Smooth muscle cell (in vitro differentiated cells): ENCODE results near the gene ZHX3. TPM values are rescaled to one million over a fixed set of nuclear protein-coding genes. Genes with fewer than 3 reads are reported as not detected.

Experiments
- DNase-seq: peaks from one replicate; lab custom pipeline; 2025; ENCODE audit not compliant: unreplicated experiment; lab: John Stamatoyannopoulos, UW
- H2AFZ ChIP-seq: fragments of 200-600 bp; sonication (generic); 2 replicates; pipeline ENCODE4 v1.6.0; 2016; ENCODE audit warnings: antibody characterized with exemption, low read depth, mild to moderate bottlenecking
- H3F3A ChIP-seq: fragments of 200-600 bp; sonication (generic); 2 replicates; pipeline ENCODE4 v1.6.0; 2017; ENCODE audit warnings: antibody characterized with exemption, low read depth
- H3K27ac ChIP-seq: fragments of 200-600 bp; sonication (generic); 2 replicates; pipeline ENCODE4 v1.5.1; 2016; ENCODE audit warnings: low read depth, mild to moderate bottlenecking
- H3K27me3 ChIP-seq: fragments of 200-600 bp; sonication (generic); 2 replicates; pipeline ENCODE4 v1.6.1; 2016; ENCODE audit warnings: low read depth, mild to moderate bottlenecking
- H3K36me3 ChIP-seq: fragments of 200-600 bp; sonication (generic); 2 replicates; pipeline ENCODE4 v1.5.1; 2016; ENCODE audit warnings: low read depth
- H3K4me1 ChIP-seq: fragments of 200-600 bp; sonication (generic); 2 replicates; pipeline ENCODE4 v1.5.1; 2016; ENCODE audit warnings: low read depth
- H3K4me2 ChIP-seq: fragments of 200-600 bp; sonication (generic); 2 replicates; pipeline ENCODE4 v1.6.0; 2016; ENCODE audit warnings: mild to moderate bottlenecking
- H3K4me3 ChIP-seq: fragments of 200-600 bp; sonication (generic); 2 replicates; pipeline ENCODE4 v1.5.1; 2016; ENCODE audit warnings: mild to moderate bottlenecking
- H3K79me2 ChIP-seq: fragments of 200-600 bp; sonication (generic); 2 replicates; pipeline ENCODE4 v1.6.0; 2016; ENCODE audit warnings: low read depth, mild to moderate bottlenecking
- H3K9ac ChIP-seq: fragments of 200-600 bp; sonication (generic); 2 replicates; pipeline ENCODE4 v1.6.0; 2016; ENCODE audit warnings: low read depth
- H3K9me3 ChIP-seq: fragments of 200-600 bp; sonication (generic); replicated peaks from 2 replicates; pipeline ENCODE4 v1.5.1; 2016; ENCODE audit warnings: low read depth
- H4K20me1 ChIP-seq: fragments of 200-600 bp; sonication (generic); 2 replicates; pipeline ENCODE4 v1.6.0; 2016; ENCODE audit warnings: low read depth
- CTCF ChIP-seq: fragments of 200-600 bp; sonication (generic); IDR thresholded peaks from 2 replicates; pipeline ENCODE4 v1.5.1; 2017; ENCODE audit warnings: borderline replicate concordance, mild to moderate bottlenecking, antibody characterized with exemption; ENCODE audit not compliant: insufficient read depth, poor library complexity, severe bottlenecking
- WGBS: methylation state at CpG from one replicate; pipeline ENCODE4 v1.1.7; 2016; ENCODE audit warnings: low lambda C conversion rate; 5-methylcytosine and 5-hydroxymethylcytosine counted together
- polyA plus RNA-seq: library from polyadenylated mRNA; unstranded; fragments of >200 nt; fragmentation: Nextera tagmentation; extraction: Ambion mirVana; gene quantifications from 2 replicates; pipeline ENCODE4 v1.2.1, GENCODE V29; 2016
- total RNA-seq: library from RNA; depleted of rRNA; stranded (reverse); fragments of >200 nt; gene quantifications from 2 replicates; pipeline ENCODE4 v1.2.3, GENCODE V29; 2014

Gene ZHX3
- total and polyA plus RNA-seq, 2 experiments from 2014 or later, result 10.1 to 17.1 TPM

- TF ChIP-seq CTCF, result no peak
- Histone ChIP-seq H3K27ac (no peak overlapping the region), H2AFZ (no peak overlapping the region), H3K4me2 (no peak overlapping the region), H3K9me3 (no peaks in the 10 kb centered on the region), H3F3A (no peaks in the 10 kb centered on the region), H3K27me3 (no peaks in the 10 kb centered on the region), H3K9ac (no peak overlapping the region), H4K20me1 (peaks cover 100% of the 10 kb centered on the region), H3K79me2 (peaks cover 100% of the 10 kb centered on the region), H3K4me3 (no peak overlapping the region), H3K36me3 (no peaks in the 10 kb centered on the region), H3K4me1 (no peaks in the 10 kb centered on the region)
- WGBS, result 72% methylated on average over 3 of the region's 3 CpGs
- DNase-seq, result no peak
Measured at GRCh38 chr20:41150664-41151063, 166.9 kb downstream of the ZHX3 start.

- 84% methylated on average over 5 of the region's 5 CpGs for WGBS
- TF ChIP-seq CTCF, result no peak
- Histone ChIP-seq H3K4me1 (no peaks in the 10 kb centered on the region), H3K4me3 (no peak overlapping the region), H3K27me3 (no peaks in the 10 kb centered on the region), H3K79me2 (peaks cover 100% of the 10 kb centered on the region), H2AFZ (no peak overlapping the region), H3K9ac (no peak overlapping the region), H3K4me2 (no peak overlapping the region), H4K20me1 (peaks cover 100% of the 10 kb centered on the region), H3K9me3 (no peaks in the 10 kb centered on the region), H3K27ac (no peak overlapping the region), H3K36me3 (no peaks in the 10 kb centered on the region), H3F3A (no peaks in the 10 kb centered on the region)
- DNase-seq, result no peak
Measured at GRCh38 chr20:41148942-41149341, 168.6 kb downstream of the ZHX3 start.

- 91% methylated on average over 8 of the region's 8 CpGs for WGBS
- no peaks in the 10 kb centered on the region for H3K4me1 ChIP-seq
- no peaks in the 10 kb centered on the region for H3K36me3 ChIP-seq
- H3F3A ChIP-seq, result no peaks in the 10 kb centered on the region
- peaks cover 100% of the 10 kb centered on the region for H4K20me1 ChIP-seq
- no peak for DNase-seq
- TF ChIP-seq CTCF, result no peak
- no peak overlapping the region for H3K9ac ChIP-seq
- H3K9me3 ChIP-seq, result no peaks in the 10 kb centered on the region
- H3K27me3 ChIP-seq, result no peaks in the 10 kb centered on the region
- no peak overlapping the region for H3K4me3 ChIP-seq
- peaks cover 100% of the 10 kb centered on the region for H3K79me2 ChIP-seq
- no peak overlapping the region for H2AFZ ChIP-seq
- H3K4me2 ChIP-seq, result no peak overlapping the region
- H3K27ac ChIP-seq, result no peak overlapping the region
Measured at GRCh38 chr20:41147767-41148191, 169.8 kb downstream of the ZHX3 start.

DNA sequence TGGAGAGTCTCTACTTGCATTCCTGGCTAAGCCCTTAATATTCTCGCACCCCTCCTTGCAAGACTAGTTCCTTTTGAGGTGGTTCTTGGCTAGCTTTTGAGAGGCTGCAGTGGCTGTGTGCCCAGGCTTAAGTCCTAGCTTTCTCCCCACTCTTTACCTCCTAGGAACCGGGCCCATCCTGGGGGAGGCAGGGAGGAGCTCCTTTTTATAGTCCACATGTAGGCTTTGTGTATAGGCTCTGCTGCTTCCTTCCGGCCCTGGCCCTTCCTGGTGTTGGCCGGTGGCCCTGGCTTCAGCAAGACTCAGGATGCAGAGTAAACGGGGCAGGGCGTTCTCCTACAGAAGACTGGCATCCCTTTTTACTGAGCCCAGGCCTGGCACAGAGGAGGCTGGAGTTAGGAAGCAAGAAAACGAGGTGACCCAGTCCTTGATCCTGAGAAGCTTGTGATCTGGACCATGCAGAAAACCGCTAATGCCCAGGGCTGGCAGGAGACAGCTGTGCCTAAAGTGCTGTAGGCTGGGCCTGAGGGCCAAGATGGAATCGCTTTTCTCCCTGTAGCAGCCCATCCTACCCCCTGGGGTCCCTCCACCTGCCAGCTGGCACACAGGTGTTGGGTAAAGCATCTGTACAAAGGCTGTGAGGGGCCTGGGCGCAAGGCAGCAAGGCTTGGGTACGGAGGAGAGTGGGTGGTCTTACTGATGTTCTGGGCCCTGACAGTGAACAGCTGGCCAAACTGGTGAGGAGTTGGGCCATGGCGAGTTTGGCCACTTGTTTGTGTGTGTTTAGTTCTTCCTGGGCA lies 171.5 kb downstream of the ZHX3 start:
- Histone ChIP-seq H3K9me3 (no peaks in the 10 kb centered on the region), H4K20me1 (peaks cover 100% of the 10 kb centered on the region), H3K27me3 (no peaks in the 10 kb centered on the region), H3F3A (no peaks in the 10 kb centered on the region), H3K36me3 (no peaks in the 10 kb centered on the region), H3K4me1 (no peaks in the 10 kb centered on the region), H2AFZ (no peak overlapping the region), H3K27ac (no peak overlapping the region), H3K9ac (no peak overlapping the region), H3K79me2 (peaks cover 100% of the 10 kb centered on the region), H3K4me3 (no peak overlapping the region), H3K4me2 (no peak overlapping the region)
- no peak for TF ChIP-seq CTCF
- no peak for DNase-seq
- 97% methylated on average over 12 of the region's 12 CpGs for WGBS
